ENCODE measurements around the gene CLC.

DNA sequence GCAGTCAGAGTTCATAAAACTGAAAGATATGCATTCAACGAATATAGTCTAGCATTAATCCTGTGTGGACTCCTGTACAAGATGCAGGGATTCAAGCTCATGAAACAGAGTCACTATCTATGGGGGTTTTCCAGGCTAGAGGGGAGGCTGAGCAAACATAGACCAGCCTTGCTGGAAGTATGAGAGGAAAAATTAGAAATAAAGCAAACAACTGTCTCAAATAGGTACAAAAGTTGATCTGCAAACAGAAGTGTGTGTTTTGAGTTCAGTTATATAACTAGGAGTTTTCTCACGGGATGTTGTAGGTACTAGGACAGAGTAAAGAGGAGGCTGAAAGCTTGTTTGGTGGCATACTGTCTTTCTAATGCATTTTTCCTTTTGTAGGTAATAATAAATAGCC, 42.1 kb downstream of the CLC start:
- TF ChIP-seq, protein P1, sequence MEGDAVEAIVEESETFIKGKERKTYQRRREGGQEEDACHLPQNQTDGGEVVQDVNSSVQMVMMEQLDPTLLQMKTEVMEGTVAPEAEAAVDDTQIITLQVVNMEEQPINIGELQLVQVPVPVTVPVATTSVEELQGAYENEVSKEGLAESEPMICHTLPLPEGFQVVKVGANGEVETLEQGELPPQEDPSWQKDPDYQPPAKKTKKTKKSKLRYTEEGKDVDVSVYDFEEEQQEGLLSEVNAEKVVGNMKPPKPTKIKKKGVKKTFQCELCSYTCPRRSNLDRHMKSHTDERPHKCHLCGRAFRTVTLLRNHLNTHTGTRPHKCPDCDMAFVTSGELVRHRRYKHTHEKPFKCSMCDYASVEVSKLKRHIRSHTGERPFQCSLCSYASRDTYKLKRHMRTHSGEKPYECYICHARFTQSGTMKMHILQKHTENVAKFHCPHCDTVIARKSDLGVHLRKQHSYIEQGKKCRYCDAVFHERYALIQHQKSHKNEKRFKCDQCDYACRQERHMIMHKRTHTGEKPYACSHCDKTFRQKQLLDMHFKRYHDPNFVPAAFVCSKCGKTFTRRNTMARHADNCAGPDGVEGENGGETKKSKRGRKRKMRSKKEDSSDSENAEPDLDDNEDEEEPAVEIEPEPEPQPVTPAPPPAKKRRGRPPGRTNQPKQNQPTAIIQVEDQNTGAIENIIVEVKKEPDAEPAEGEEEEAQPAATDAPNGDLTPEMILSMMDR (IDR thresholded peaks at IDR 0.05): no peak
- TF ChIP-seq POLR2AphosphoS5 (IDR thresholded peaks at IDR 0.05): no peak
- TF ChIP-seq POLR2A (IDR thresholded peaks at IDR 0.05): no peak

Data from prostate gland (tissue), 2 donors.